ENCODE results near the gene GFI1. TPM values are rescaled to one million over a fixed set of nuclear protein-coding genes. Genes with fewer than 3 reads are reported as not detected.

The GFI1 gene
- total RNA-seq, 2 donors from 2014 or later: 0.20 to 0.24 TPM

GRCh38 chr1:92480813-92481598 is 5.7 kb downstream of the GFI1 start:
- peak; percentile 81 for DNase-seq
- WGBS, 2 experiments (ENCODE audit: insufficient coverage in 1 of 2, insufficient read length in 1 of 2): 3% methylated on average over 23 to 65 of the region's 65 CpGs
- Histone ChIP-seq H3K4me3 (ENCODE audit: low read length) (peak overlapping the region; percentile 64), H3K4me1 (ENCODE audit: control insufficient read depth, insufficient read depth, low read length) (peaks cover 19% of the 10 kb centered on the region), H3K9me3 (ENCODE audit: control insufficient read depth, low read length) (no peaks in the 10 kb centered on the region), H3K27me3 (ENCODE audit: control insufficient read depth, insufficient read depth, low read length, poor library complexity, severe bottlenecking) (peaks cover 100% of the 10 kb centered on the region), H3K36me3 (ENCODE audit: control insufficient read depth, insufficient read depth, low read length) (no peaks in the 10 kb centered on the region), H3K9ac (ENCODE audit: extremely low read depth, low read length, poor library complexity, severe bottlenecking) (no peak overlapping the region), H3K27ac (ENCODE audit: low read depth, low read length) (no peak overlapping the region)
- Mint-ChIP-seq H3K27me3 (ENCODE audit: insufficient read depth) (peaks cover 97% of the 10 kb centered on the region), H3K9me3 (no peaks in the 10 kb centered on the region), H3K4me1 (peaks cover 32% of the 10 kb centered on the region), H3K36me3 (ENCODE audit: low read depth) (no peaks in the 10 kb centered on the region), H3K27ac (no peak overlapping the region), H3K4me3 (peak overlapping the region; percentile 60)
- TF ChIP-seq, protein P1, sequence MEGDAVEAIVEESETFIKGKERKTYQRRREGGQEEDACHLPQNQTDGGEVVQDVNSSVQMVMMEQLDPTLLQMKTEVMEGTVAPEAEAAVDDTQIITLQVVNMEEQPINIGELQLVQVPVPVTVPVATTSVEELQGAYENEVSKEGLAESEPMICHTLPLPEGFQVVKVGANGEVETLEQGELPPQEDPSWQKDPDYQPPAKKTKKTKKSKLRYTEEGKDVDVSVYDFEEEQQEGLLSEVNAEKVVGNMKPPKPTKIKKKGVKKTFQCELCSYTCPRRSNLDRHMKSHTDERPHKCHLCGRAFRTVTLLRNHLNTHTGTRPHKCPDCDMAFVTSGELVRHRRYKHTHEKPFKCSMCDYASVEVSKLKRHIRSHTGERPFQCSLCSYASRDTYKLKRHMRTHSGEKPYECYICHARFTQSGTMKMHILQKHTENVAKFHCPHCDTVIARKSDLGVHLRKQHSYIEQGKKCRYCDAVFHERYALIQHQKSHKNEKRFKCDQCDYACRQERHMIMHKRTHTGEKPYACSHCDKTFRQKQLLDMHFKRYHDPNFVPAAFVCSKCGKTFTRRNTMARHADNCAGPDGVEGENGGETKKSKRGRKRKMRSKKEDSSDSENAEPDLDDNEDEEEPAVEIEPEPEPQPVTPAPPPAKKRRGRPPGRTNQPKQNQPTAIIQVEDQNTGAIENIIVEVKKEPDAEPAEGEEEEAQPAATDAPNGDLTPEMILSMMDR (conservative IDR thresholded peaks at IDR 0.05): no peak

DNA sequence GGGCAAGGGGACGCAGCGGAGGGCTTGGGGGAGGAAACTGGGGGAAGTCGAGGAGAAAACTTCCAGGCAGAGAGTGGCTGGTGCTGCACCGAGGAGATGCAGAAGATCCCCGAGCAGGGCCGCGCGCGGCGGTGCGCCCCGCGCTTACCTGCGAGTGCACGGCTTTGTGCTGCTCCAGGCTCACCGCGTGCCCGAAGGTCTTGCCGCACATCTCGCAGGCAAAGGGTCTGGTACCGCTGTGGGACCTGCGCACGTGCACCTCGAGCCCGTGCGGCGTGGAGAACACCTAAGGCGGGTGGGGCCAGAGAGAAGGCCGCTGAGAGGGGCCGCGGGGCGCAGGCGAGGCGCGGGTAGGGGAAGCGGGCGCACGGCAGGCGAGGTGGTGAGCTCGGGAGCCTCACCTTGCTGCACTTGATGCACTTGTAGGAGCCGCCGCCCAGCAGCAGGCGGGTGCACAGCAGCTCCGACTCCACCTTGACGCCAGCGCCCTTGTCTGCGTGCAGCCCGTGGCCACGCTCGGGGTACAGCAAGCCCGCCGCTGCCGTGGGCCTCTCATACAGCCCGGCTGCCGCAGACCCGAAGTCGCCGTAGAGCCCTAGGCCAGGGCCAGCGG is 6.4 kb downstream of the GFI1 start:
- H3K9me3 Mint-ChIP-seq: no peaks in the 10 kb centered on the region
- Histone ChIP-seq H3K9me3 (ENCODE audit: control insufficient read depth, low read length) (no peaks in the 10 kb centered on the region), H3K27me3 (ENCODE audit: control insufficient read depth, insufficient read depth, low read length, poor library complexity, severe bottlenecking) (peaks cover 97% of the 10 kb centered on the region), H3K36me3 (ENCODE audit: control insufficient read depth, insufficient read depth, low read length) (no peaks in the 10 kb centered on the region), H3K4me3 (ENCODE audit: low read length) (peak overlapping the region; percentile 64), H3K9ac (ENCODE audit: extremely low read depth, low read length, poor library complexity, severe bottlenecking) (no peak overlapping the region), H3K4me1 (ENCODE audit: control insufficient read depth, insufficient read depth, low read length) (peaks cover 19% of the 10 kb centered on the region), H3K27ac (ENCODE audit: low read depth, low read length) (no peak overlapping the region)
- peaks cover 38% of the 10 kb centered on the region for H3K4me1 Mint-ChIP-seq
- H3K36me3 Mint-ChIP-seq (ENCODE audit: low read depth): no peaks in the 10 kb centered on the region
- H3K27me3 Mint-ChIP-seq (ENCODE audit: insufficient read depth): peaks cover 99% of the 10 kb centered on the region
- DNase-seq: peak; percentile 82
- peak overlapping the region; percentile 60 for H3K4me3 Mint-ChIP-seq
- H3K27ac Mint-ChIP-seq: no peak overlapping the region
- TF ChIP-seq, protein P1 (conservative IDR thresholded peaks at IDR 0.05): no peak
- WGBS, 2 experiments (ENCODE audit: insufficient coverage in 1 of 2, insufficient read length in 1 of 2): 2 to 8% methylated on average over 10 to 59 of the region's 59 CpGs

- Mint-ChIP-seq H3K4me1 (peaks cover 39% of the 10 kb centered on the region), H3K4me3 (no peak overlapping the region), H3K9me3 (no peaks in the 10 kb centered on the region), H3K36me3 (ENCODE audit: low read depth) (no peaks in the 10 kb centered on the region), H3K27ac (no peak overlapping the region), H3K27me3 (ENCODE audit: insufficient read depth) (peaks cover 96% of the 10 kb centered on the region)
- Histone ChIP-seq H3K27me3 (ENCODE audit: control insufficient read depth, insufficient read depth, low read length, poor library complexity, severe bottlenecking) (peaks cover 96% of the 10 kb centered on the region), H3K9ac (ENCODE audit: extremely low read depth, low read length, poor library complexity, severe bottlenecking) (no peak overlapping the region), H3K9me3 (ENCODE audit: control insufficient read depth, low read length) (no peaks in the 10 kb centered on the region), H3K4me3 (ENCODE audit: low read length) (no peak overlapping the region), H3K27ac (ENCODE audit: low read depth, low read length) (no peak overlapping the region), H3K36me3 (ENCODE audit: control insufficient read depth, insufficient read depth, low read length) (no peaks in the 10 kb centered on the region), H3K4me1 (ENCODE audit: control insufficient read depth, insufficient read depth, low read length) (peaks cover 19% of the 10 kb centered on the region)
- no peak for DNase-seq
- WGBS, 2 experiments (ENCODE audit: insufficient coverage in 1 of 2, insufficient read length in 1 of 2): 71 to 82% methylated on average over 9 of the region's 9 CpGs
- TF ChIP-seq, protein P1 (conservative IDR thresholded peaks at IDR 0.05): no peak
Measured at GRCh38 chr1:92479587-92479986, 7.1 kb downstream of the GFI1 start.
